ENCODE measurements around the gene NAE1.

NAE1 gene

DNA sequence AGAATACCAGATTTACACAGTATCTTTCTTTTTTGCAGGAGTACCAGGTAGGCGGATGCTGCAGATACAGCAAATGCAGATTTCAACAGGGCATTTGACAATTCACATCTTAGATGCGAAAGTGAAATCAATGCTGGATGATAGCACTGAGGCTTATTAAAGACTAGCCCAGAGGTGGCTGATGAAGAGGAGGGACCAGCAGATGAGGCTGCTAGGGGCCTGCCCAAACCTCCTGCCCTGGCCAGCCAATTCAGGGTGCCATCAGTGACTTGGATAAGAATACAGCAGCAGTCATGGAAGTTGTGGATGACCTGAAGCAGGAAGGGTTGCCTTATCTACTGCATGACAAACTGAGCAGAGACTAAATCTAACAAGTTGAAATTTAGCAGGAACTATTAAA is 77.8 kb downstream of the NAE1 start:
- no peak for DNase-seq (ENCODE audit: low read depth)
- H3K4me3 ChIP-seq (ENCODE audit: low read depth, low read length) = no peak overlapping the region
- TF ChIP-seq, protein P1, sequence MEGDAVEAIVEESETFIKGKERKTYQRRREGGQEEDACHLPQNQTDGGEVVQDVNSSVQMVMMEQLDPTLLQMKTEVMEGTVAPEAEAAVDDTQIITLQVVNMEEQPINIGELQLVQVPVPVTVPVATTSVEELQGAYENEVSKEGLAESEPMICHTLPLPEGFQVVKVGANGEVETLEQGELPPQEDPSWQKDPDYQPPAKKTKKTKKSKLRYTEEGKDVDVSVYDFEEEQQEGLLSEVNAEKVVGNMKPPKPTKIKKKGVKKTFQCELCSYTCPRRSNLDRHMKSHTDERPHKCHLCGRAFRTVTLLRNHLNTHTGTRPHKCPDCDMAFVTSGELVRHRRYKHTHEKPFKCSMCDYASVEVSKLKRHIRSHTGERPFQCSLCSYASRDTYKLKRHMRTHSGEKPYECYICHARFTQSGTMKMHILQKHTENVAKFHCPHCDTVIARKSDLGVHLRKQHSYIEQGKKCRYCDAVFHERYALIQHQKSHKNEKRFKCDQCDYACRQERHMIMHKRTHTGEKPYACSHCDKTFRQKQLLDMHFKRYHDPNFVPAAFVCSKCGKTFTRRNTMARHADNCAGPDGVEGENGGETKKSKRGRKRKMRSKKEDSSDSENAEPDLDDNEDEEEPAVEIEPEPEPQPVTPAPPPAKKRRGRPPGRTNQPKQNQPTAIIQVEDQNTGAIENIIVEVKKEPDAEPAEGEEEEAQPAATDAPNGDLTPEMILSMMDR (IDR thresholded peaks at IDR 0.05; ENCODE audit: insufficient read depth, low read depth, low read length, missing control alignments) = no peak

Data from GM12865 (cell line).